Activated CD8-positive, alpha-beta memory T cell treated with anti-CD3 and anti-CD28 coated beads, Interleukin-2, amount 50 U/mL, for 1 hour (primary cell): ENCODE data around the gene TARBP2.
A peak's percentile ranks its signal among the peaks of the same experiment; 100 is the strongest.

Source experiments
- DNase-seq: peaks from one replicate; pipeline ENCODE4 v3.0.0-alpha.2; 2020; ENCODE audit errors: extremely low read depth

Gene TARBP2

DNA sequence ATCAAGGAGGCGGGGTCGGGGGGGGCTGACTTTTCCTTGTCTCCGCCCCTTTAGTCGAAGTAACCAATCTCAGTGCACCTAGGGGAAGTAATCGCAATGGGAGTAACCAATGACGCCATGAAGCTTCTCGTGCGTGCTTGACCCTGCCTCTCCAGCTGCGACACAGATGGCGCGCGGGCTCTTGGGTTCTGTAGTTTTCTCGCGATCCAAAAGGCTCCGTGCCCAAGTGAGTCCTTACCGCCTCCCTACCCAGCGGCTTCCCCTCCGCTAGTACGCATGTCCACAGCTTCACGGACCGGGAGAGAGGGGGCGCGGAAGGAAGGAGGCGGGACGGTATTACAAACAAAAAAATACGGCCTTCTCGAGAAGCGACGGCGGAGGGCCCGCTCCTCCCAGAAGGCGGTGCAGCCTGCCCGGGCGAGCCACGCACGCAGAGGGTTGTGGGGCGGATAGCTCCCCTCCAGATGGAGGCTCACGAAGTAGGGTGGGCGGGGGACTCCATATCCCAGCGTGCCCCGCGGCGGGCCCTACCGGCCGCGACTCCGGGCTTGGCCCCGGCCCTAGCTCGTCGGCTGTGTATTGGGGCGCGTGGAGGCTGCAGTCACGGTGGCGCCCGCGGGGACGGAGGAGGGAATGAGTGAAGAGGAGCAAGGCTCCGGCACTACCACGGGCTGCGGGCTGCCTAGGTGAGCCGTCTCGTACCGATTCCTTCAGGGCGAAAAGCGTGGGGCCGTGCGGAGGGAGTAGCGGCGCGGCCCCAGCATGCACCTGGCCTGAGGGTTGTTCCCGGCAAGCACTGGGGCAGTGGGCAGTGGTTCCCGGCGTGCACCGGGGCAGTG lies at the start of gene TARBP2:
TSS of gene TARBP2 (plus strand) at position 508 of the 839 bp plus-strand sequence. CDS start at position 634, 126 bp downstream.
- peak; percentile 95 for DNase-seq

DNA sequence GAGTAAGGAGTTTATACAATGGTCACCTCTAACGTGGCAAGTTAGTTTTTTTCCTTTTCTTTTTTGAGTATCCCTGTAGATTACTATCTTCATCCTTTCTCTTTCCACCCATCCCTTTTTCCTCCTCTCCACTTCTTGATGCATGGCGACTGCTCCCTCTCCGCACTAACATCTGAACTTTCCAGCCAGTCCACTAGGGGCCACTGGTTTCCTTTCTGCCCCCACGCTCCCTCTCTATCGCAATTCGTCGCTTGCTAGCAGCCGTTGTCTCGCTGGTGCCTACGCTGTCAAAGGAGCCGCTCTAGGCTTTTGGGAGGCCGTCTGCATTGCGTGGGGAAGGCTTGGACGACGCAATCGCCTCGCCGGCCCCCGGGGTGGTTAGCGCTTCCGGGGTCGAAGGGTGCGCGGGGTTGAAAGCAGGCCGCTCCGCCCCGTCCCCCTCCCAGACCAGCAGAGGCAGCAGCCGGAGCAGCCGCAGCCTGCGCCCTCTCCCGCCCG lies 49.4 kb upstream of the TARBP2 start, which contains the start of gene PCBP2:
TSS of gene PCBP2 (plus strand) at position 442 of the 498 bp plus-strand sequence. CDS start 2,699 bp downstream, outside the sequence.
- peak; percentile 93 for DNase-seq

- DNase-seq, result peak; percentile 56
Observed at GRCh38 chr12:53452159-53453077, 48.7 kb upstream of the TARBP2 start.

DNA sequence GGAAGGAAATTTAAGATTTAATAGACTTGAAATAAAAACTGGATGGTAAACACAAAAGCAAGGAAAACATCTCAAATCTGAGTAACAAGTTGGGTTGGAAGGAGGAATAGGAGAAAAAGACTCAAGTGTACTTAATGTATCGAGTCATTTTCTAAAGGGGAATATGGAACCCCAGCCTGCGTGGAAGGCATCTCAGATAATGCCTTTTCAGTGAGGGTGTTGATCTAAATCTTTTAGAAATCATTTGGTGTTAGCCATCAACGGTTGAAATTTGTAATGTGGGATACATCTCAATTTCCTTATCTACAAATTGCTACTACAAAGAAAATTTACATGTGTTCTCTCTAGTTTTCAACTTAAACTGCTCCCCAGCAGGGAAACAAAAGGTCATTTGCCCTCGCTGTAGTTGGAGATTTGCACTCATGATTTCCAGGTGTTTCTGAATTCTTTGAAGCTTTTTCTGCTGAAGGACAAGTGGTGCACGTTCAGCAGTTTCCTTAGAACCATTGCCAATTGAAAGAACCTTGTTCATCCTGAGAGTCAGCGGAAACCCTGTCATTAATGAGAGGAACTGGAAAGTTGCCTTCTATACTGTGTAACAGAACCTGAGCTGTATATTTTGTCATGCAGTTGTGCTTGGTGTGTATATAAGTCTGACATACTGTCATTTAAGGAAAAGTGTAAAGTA lies 47.0 kb upstream of the TARBP2 start:
- no peak for DNase-seq

GRCh38 chr12:53454707-53455106 lies 46.4 kb upstream of the TARBP2 start:
- DNase-seq, result no peak

DNA sequence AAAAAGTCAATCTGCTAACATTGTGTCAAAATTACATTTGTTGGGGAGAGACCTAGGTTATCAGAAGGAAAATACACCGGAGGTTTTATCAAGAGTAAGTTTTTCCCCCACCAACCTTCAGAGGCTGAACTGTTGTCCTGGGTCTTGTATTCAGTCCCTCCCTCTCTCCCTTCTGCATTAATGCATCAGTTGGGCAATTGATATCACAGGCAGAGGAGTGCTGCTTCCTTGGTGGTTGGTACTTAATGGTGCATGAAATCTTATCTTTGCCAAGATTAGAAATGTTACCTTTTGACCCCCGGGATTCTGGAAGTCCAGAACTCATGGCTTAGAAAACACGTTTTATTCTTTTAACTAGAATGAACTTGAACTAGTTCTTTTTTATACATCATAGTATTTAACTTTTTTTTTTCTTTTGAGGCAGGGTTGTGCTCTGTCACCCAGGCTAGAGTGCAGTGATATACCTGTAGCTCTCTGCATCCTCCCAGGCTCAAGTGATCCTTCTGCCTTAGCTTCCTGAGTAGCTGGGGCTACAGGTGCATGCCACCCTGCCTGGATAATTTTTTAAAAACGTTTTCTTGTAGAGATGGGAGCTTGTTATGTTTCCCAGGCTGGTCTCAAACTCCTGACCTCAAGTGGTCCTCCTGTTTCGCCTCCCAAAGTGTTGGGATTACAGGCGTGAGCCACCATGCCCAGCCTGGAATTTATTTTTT lies 44.3 kb upstream of the TARBP2 start:
- DNase-seq, result no peak

GRCh38 chr12:53459097-53459496 lies 42.0 kb upstream of the TARBP2 start:
- no peak for DNase-seq

DNA sequence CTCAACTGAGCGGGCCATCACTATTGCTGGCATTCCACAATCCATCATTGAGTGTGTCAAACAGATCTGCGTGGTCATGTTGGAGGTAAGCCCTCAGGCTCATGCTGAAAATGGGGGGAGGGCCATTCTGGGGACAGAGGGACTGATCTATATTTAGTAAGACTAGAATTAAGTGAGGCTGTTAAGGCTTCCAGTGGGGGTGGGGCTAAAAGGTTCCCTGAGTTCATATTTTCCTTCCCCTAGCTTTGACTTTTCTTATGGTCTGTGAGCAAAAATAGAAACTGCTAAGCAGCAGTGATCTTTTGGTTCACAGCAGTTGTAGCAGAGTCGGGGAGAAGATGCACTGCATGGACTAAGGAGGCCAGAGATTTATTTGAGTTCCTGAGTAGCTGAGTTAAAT lies 40.0 kb upstream of the TARBP2 start:
- no peak for DNase-seq

DNA sequence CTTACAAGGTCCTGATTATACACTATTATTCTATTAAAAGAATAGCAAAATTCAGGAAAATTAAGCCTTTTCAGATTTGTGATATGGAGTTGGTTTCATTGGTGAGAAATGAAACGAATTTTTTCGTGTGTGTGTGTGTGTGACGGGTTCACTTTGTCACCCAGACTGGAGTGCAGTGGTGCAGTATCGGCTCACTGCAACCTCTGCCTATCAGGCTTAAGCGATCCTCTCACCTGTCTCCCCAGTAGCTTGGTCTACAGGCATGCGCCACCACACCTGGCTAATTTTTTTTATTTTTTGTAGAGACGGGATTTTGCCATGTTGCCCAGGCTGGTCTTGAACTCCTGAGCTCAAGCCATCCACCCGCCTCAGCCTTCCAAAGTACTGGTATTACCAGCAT lies 39.5 kb upstream of the TARBP2 start:
- DNase-seq, result no peak

GRCh38 chr12:53462935-53463334 lies 38.1 kb upstream of the TARBP2 start:
- DNase-seq, result no peak

DNA sequence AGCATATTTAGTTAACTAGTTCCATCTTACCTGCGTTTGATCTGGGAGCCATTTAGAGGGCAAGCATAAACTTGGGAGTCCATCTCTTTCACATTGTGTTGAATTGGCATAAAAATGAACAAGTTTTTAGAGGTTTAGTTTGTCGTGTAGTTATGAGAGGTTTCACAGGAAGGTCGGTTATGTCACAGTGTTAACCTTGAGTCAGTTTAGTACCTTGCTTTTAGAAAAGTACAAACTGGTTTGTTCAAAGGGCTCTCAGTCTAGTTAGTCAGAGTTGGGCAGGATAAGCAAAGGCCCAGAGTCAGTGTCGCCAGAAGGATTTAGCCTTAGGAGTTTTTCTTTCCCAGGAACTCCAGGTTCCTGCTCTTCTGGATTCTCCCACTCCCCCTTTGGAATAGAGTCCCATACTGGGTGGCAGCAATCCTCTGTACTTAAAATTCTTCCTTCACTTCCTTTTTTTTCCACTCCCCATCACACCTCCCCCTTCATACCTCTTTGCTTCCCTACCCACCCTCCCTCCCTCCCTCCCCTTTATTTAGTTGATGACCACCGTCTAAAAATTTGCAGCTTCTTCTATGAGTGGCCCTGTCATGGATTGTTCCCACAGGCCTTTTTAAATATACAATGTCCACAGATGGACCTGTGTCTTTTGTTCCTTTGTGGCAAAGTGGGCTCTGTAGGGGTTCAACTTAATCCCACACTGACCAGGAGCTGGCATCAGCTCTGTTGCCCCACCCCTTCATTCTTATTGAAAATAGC lies 37.1 kb upstream of the TARBP2 start:
- no peak for DNase-seq

GRCh38 chr12:53464685-53465418 lies 36.2 kb upstream of the TARBP2 start:
- DNase-seq, result no peak

- no peak for DNase-seq
Observed at GRCh38 chr12:53465679-53466078, 35.4 kb upstream of the TARBP2 start.

- DNase-seq, result no peak
Observed at GRCh38 chr12:53466640-53467039, 34.4 kb upstream of the TARBP2 start.

- no peak for DNase-seq
Observed at GRCh38 chr12:53467082-53467481, 34.0 kb upstream of the TARBP2 start.

DNA sequence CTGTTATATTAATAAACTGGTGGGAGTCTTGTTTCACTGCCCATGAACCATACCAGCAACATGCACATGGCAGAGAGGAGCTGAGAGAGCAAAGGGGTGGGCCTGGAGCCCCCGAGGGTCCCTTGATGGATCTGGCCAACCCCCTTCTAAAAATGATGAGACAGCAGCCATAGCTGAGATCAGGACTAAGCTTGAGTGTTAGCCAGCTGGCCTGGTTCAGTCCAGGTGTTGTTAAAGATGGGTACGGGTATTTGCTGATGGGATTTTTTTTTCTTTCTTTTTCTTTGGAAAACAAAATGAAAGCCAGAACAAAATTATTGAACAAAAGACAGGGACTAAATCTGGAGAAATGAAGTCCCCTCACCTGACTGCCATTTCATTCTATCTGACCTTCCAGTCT lies 33.2 kb upstream of the TARBP2 start:
- DNase-seq, result no peak

GRCh38 chr12:53468282-53468681 lies 32.8 kb upstream of the TARBP2 start:
- no peak for DNase-seq

GRCh38 chr12:53472056-53472582 lies 29.0 kb upstream of the TARBP2 start:
- no peak for DNase-seq

- DNase-seq, result no peak
Observed at GRCh38 chr12:53474077-53474476, 27.0 kb upstream of the TARBP2 start.
